MCF 10A (cell line): ENCODE data around the gene HCAR3. TPM values are rescaled to one million over a fixed set of nuclear protein-coding genes. Genes with fewer than 3 reads are reported as not detected.
"Not testable (repeated sequence)": the region's sequence is repeated elsewhere in the genome, so short reads cannot be mapped to it uniquely, and the experiment has no call there.

Experiments
- Bru-seq: library from RNA; stranded (reverse); fragments of 400-500 nt; gene quantifications from one replicate; lab custom pipeline; 2021; lab: Mats Ljungman, UMichigan
- BruChase-seq, 2 experiments: library from RNA; stranded (reverse); fragments of 400-500 nt; gene quantifications; one replicate each; lab custom pipeline; 2021; lab: Mats Ljungman, UMichigan
- BruUV-seq: library from RNA; stranded (reverse); fragments of 400-500 nt; replicated peaks from 2 replicates; lab custom pipeline; 2021; lab: Mats Ljungman, UMichigan
- CTCF ChIA-PET: fragments of 300-600 bp; sonication (Branson Sonifier 250); formaldehyde crosslinking; extraction: SDS; loops from one replicate; lab custom pipeline; 2021; ENCODE audit warnings: antibody characterized with exemption, inconsistent platforms; lab: Yijun Ruan, JAX
- POLR2A ChIA-PET: fragments of 300-600, 350-650 bp; sonication (Branson Sonifier 250); formaldehyde crosslinking; extraction: SDS; loops from one replicate; lab custom pipeline; 2020; ENCODE audit warnings: antibody characterized with exemption, inconsistent platforms; lab: Yijun Ruan, JAX
- DNase-seq: peaks from one replicate; pipeline ENCODE4 v3.0.0-alpha.2; 2018; ENCODE audit not compliant: unreplicated experiment
- H3K27ac Mint-ChIP-seq: one replicate; pipeline ENCODE4 v1.8.0; 2022; ENCODE audit warnings: mild to moderate bottlenecking, low read depth, mixed read lengths; ENCODE audit not compliant: unreplicated experiment
- H3K27me3 Mint-ChIP-seq: one replicate; pipeline ENCODE4 v1.8.0; 2022; ENCODE audit warnings: mixed read lengths; ENCODE audit not compliant: insufficient read depth, unreplicated experiment
- H3K36me3 Mint-ChIP-seq: one replicate; pipeline ENCODE4 v1.8.0; 2022; ENCODE audit warnings: mild to moderate bottlenecking, moderate library complexity, mixed read lengths; ENCODE audit not compliant: insufficient read depth, unreplicated experiment
- H3K4me1 Mint-ChIP-seq: one replicate; pipeline ENCODE4 v1.8.0; 2022; ENCODE audit warnings: mixed read lengths; ENCODE audit not compliant: insufficient read depth, unreplicated experiment
- H3K4me3 Mint-ChIP-seq: one replicate; pipeline ENCODE4 v1.8.0; 2022; ENCODE audit warnings: mild to moderate bottlenecking, moderate library complexity, mixed read lengths; ENCODE audit not compliant: unreplicated experiment
- H3K9me3 Mint-ChIP-seq: one replicate; pipeline ENCODE4 v1.8.0; 2022; ENCODE audit warnings: mixed read lengths; ENCODE audit not compliant: unreplicated experiment
- CTCF ChIP-seq: fragments of 200-600 bp; IDR thresholded peaks from one replicate; pipeline ENCODE4 v1.8.0; 2022; ENCODE audit warnings: antibody characterized with exemption, mild to moderate bottlenecking; ENCODE audit not compliant: unreplicated experiment
- intact Hi-C: fragments of 100-400 bp; cut with micrococcal nuclease; formaldehyde crosslinking; loops from 2 replicates; pipeline ENCODE4 v1.14.1; 2022
- long read RNA-seq: library from polyadenylated mRNA; stranded (forward); transcript quantifications from one replicate; pipeline ENCODE4 v2.0.0, GENCODE V29; 2022
- total RNA-seq: library from RNA; stranded (reverse); gene quantifications from 2 replicates; pipeline ENCODE4 v1.2.3, GENCODE V29; 2022

Gene HCAR3
- total RNA-seq (not detected in 2 replicates), Bru-seq, nascent RNA (percentile 27 among the genes with signal in this experiment), BruChase-seq, experiment 1, labeled RNA remaining after a 6-hour chase (percentile 17 among the genes with signal in this experiment), BruChase-seq, experiment 2, labeled RNA remaining after a 2-hour chase (percentile 27 among the genes with signal in this experiment)
- long read RNA-seq, partial matches to known transcripts = 0 of 2 reads
- long read RNA-seq, other reads (novel, unspliced or antisense) = 2 of 2 reads

GRCh38 chr12:122716658-122717057 is at the start of gene HCAR3:
Gene HCAR3, minus strand, starts transcription at chr12:122716811. Its CDS starts 74 bp downstream, at chr12:122716737.
- H3K9me3 Mint-ChIP-seq, POLR2A ChIA-PET, H3K4me3 Mint-ChIP-seq, H3K27ac Mint-ChIP-seq, CTCF ChIA-PET, intact Hi-C loops, H3K4me1 Mint-ChIP-seq, H3K36me3 Mint-ChIP-seq, BruUV-seq, H3K27me3 Mint-ChIP-seq: not testable (repeated sequence)
- DNase-seq = peak; percentile 56

GRCh38 chr12:122757568-122757967 is 41.0 kb upstream of the HCAR3 start:
- Mint-ChIP-seq H3K36me3 (peaks cover 85% of the 10 kb centered on the region), H3K9me3 (no peaks in the 10 kb centered on the region)
- CTCF ChIA-PET = interaction anchor here (1.5 kb wide), 1 partner anchor 120 kb away, joined by 9 read pairs; no protein-coding TSS in a partner anchor

GRCh38 chr12:122754790-122755189 is 38.2 kb upstream of the HCAR3 start:
- peaks cover 35% of the 10 kb centered on the region for H3K4me1 Mint-ChIP-seq
- peaks cover 60% of the 10 kb centered on the region for H3K36me3 Mint-ChIP-seq
- peak overlapping the region; percentile 96 for H3K27ac Mint-ChIP-seq
- no peaks in the 10 kb centered on the region for H3K9me3 Mint-ChIP-seq
- intact Hi-C loops = loop anchor here (5.0 to 10.0 kb wide), 2 partner anchors 198 to 230 kb away; partner anchors contain the start of genes KNTC1 and RSRC2
- BruUV-seq = no TSS peak
- no peaks in the 10 kb centered on the region for H3K27me3 Mint-ChIP-seq
- POLR2A ChIA-PET = interaction anchor here (1.0 kb wide), 1 partner anchor 227 kb away, joined by 3 read pairs; no protein-coding TSS in a partner anchor
- H3K4me3 Mint-ChIP-seq = no peak overlapping the region
- no peak for TF ChIP-seq CTCF
- DNase-seq = no peak
- CTCF ChIA-PET = interaction anchor here (0.6 to 4.6 kb wide), 3 partner anchors 37 to 183 kb away, joined by 3 to 73 read pairs (median 3); no protein-coding TSS in a partner anchor

More at GRCh38 chr12:122757568-122757967, 41.0 kb upstream of the HCAR3 start:
- no TSS peak for BruUV-seq
- intact Hi-C loops = loop anchor here (10.0 kb wide), 1 partner anchor 233 kb away; the partner anchor contains the start of genes KNTC1 and RSRC2
- Mint-ChIP-seq H3K27ac (no peak overlapping the region), H3K27me3 (no peaks in the 10 kb centered on the region), H3K4me3 (no peak overlapping the region), H3K4me1 (peaks cover 35% of the 10 kb centered on the region)
- POLR2A ChIA-PET = interaction anchor here (0.7 to 1.0 kb wide), 3 partner anchors 15 to 512 kb away, joined by 3 to 5 read pairs (median 3); no protein-coding TSS in a partner anchor
- DNase-seq = no peak
- TF ChIP-seq CTCF = no peak

GRCh38 chr12:122753319-122753650 is 36.7 kb upstream of the HCAR3 start:
- intact Hi-C loops = loop anchor here (2.0 to 10.0 kb wide), 3 partner anchors 74 to 228 kb away; partner anchors contain the start of genes KNTC1 and RSRC2
- H3K27ac Mint-ChIP-seq = peak overlapping the region; percentile 96
- TF ChIP-seq CTCF = no peak
- peaks cover 49% of the 10 kb centered on the region for H3K36me3 Mint-ChIP-seq
- BruUV-seq = no TSS peak
- H3K4me3 Mint-ChIP-seq = peak overlapping the region; percentile 91
- H3K9me3 Mint-ChIP-seq = no peaks in the 10 kb centered on the region
- ChIA-PET CTCF (interaction anchor here (0.6 to 4.6 kb wide), 14 partner anchors 65 to 395 kb away, joined by 3 to 73 read pairs (median 3); no protein-coding TSS in a partner anchor), POLR2A (interaction anchor here (0.7 to 3.2 kb wide), 13 partner anchors 9 to 253 kb away, joined by 3 to 41 read pairs (median 3); partner anchors contain the start of gene ZCCHC8)
- H3K4me1 Mint-ChIP-seq = peaks cover 35% of the 10 kb centered on the region
- DNase-seq = no peak
- no peaks in the 10 kb centered on the region for H3K27me3 Mint-ChIP-seq
